GM19035 (cell line): ENCODE results near the gene ACTL8.

ENCODE experiments used
- ATAC-seq: cut with Tn5 transposase; IDR thresholded peaks from one replicate; pipeline ENCODE4 v1.9.1; 2021; ENCODE audit not compliant: unreplicated experiment

Gene ACTL8

DNA sequence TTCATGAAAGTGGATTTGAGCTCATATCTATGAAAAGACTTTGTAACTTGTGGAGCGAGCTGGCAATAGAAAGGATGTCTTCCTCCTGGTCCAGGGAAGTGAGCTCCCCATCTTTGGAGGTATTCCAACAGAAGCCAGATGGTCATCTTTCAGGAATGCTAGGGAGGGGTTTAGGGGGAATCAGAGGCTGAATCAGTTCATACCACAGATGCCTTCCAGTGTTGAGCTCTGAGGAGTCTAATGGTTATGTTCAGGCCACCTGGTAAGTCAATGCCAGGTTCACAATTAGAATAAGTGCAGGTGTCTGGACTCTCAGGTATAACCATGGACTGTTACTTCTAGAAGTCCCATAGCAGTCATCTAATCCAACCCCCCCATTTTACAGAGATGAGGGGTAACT lies 119.1 kb downstream of the ACTL8 start:
- ATAC-seq, result no peak

DNA sequence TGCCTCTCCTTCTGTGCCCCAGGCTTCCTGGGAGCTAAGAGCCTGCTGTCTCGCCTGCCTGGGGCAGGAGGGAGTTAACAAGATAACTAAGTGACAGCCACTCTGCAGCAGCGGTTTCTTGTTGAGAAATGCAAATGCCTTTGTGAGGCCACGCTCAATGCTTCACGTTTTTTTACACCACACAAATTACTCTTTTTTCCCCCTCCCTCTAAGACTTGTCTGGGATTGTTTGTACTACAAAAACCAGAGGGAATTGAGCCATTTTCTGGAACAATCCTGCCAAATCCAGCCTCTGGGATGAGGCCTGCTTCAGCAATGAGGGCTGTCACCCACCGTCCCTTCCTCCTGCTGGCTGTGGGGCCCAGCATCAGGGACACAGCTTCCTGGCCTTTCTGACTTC lies 119.6 kb downstream of the ACTL8 start:
- ATAC-seq, result no peak

DNA sequence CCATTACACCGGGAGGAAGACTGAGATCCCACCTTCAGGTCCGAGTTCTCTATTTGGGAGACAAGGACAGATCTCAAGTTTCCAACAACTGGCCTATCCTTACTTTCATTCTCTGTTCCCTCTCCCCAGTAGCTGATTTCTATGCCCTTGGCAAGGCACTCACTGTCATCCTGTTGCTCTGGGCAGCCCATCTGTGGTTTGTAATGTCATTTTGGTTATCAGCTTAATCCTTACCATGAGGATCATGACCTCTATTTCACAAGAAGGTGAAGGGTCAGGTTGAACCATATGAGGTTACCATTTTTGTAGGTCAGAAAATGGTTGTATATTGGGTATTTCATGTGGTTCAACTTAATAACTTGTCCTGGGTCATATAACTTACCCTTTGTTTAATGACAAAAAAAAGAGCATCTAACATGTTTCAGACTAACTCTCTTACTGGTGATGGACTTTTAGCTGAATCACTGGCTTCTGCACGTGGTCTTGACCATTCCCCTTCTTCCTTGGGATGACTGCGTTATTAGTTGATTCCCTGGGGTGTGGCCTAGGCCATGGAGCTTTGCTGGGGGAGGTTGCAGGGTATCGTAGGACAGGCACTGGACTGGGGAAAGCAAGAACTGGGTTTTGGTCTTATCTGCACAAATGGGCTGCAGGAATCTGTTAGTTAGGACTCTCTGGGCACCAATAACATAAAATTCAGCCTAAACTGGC lies 120.2 kb downstream of the ACTL8 start:
- ATAC-seq, result no peak

DNA sequence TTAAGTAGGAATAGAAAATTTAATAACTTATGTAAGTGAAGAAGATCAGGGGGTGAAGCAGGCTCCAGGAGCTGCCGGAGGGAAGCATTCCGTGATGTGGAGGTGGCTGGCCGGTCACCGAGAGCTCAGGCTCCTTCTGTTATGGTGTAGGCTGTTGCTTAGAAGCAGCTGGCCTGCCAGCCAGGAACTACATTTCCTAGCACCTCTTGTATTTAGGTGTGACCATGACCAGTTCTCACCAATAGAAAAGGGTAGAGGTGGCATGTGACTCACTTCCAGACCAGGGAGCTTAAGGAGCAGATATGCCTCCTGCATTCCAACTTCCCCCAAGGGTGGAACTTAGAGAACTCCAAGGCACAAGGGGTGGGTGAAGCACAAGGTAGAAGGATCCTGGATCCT lies 120.7 kb downstream of the ACTL8 start:
- no peak for ATAC-seq
